LNCaP clone FGC (cell line): Measurements from ENCODE around the gene CPA4.

Experiments
- DNase-seq: peaks from one replicate; pipeline ENCODE4 v3.0.0-alpha.2; 2011; ENCODE audit warnings: low read depth
- H3K4me3 ChIP-seq: 2 replicates; pipeline ENCODE4 v1.5.1; 2011; ENCODE audit warnings: mild to moderate bottlenecking, low read depth, low read length, control low read depth
- TF ChIP-seq, protein P1 (sequence below): IDR thresholded peaks from 2 replicates; pipeline ENCODE4 v1.5.1; 2012; ENCODE audit warnings: mild to moderate bottlenecking; ENCODE audit not compliant: control insufficient read depth, insufficient read depth; ENCODE audit errors: extremely low read depth

The CPA4 gene

DNA sequence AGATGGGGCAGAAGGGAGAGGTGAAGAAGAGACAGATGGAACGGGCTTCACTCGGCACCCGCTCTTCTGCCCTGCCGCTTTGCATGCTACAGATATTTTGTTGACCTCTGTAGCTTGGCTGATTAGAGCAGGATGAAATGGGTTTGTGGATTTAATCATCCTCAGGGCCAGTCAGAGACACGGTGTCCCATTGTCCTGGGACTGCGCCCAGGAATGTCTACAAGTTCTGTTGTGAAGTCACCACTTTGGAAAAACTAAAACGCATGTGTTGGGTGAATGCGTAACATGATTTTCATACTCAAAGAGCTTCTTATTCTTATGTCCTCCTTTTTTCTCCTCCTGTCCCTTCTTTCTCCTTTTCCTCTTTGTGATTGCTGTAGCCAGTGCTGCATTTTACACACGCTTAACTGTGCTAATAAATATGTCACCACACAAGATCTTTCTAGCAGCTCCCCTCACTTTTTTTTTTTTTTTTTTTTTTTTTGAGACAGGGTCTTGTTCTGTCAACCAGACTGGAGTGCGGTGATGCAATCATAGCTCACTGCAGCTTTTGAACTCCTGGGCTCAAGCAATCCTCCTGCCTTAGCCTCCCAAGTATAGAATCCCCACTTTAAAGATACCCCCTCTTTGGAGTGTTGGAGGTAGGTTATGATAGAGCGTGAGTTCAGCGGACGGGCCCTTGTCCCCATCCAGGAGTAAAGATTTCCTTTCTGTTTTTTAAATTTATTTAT is 3.4 kb downstream of the CPA4 start:
- TF ChIP-seq, protein P1, sequence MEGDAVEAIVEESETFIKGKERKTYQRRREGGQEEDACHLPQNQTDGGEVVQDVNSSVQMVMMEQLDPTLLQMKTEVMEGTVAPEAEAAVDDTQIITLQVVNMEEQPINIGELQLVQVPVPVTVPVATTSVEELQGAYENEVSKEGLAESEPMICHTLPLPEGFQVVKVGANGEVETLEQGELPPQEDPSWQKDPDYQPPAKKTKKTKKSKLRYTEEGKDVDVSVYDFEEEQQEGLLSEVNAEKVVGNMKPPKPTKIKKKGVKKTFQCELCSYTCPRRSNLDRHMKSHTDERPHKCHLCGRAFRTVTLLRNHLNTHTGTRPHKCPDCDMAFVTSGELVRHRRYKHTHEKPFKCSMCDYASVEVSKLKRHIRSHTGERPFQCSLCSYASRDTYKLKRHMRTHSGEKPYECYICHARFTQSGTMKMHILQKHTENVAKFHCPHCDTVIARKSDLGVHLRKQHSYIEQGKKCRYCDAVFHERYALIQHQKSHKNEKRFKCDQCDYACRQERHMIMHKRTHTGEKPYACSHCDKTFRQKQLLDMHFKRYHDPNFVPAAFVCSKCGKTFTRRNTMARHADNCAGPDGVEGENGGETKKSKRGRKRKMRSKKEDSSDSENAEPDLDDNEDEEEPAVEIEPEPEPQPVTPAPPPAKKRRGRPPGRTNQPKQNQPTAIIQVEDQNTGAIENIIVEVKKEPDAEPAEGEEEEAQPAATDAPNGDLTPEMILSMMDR = no peak
- H3K4me3 ChIP-seq = no peak overlapping the region
- no peak for DNase-seq

DNA sequence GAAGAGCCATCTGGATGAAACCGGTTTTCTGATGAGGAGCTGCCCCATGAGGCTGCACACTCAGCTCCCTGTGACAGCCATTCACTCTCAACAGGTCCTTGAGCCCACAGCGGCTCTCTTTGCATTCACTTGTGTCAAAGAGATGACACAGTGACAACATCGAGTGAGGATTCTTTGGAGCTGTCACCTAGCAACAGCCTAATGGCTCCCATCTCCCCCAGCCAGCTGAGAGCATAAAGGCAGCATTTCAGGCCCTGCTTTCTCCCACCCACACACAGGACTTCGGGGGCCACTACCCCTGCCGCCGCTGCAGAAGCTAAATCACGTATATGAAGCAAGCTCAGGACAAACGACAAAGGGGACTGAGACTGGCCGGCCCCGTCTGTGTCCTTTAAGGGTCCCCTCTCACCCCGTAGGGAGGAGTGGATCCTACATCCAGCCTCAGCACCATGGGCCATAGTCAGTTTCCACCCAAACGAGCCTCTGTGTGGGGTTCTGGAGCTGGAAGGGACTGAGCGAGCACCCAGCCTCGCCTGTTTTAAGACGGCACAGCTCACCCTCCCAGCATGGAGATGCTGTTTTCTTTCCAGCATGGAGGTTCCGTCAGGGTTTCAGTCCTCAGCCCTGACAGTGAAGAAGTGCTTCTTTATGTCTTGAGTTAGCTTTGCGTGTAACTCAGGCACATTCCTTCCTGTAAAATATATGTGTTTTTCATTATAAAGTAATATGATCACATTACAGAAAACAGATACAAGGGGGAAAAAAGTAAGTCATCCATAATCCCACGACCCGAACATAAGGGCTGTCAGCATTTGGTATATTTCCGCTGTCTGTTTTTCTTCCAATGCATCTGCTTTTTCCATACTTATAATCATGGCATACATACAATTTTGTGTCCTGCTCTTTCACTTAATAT is 4.9 kb downstream of the CPA4 start:
- DNase-seq = no peak
- H3K4me3 ChIP-seq = no peak overlapping the region
- TF ChIP-seq, protein P1 = no peak

DNA sequence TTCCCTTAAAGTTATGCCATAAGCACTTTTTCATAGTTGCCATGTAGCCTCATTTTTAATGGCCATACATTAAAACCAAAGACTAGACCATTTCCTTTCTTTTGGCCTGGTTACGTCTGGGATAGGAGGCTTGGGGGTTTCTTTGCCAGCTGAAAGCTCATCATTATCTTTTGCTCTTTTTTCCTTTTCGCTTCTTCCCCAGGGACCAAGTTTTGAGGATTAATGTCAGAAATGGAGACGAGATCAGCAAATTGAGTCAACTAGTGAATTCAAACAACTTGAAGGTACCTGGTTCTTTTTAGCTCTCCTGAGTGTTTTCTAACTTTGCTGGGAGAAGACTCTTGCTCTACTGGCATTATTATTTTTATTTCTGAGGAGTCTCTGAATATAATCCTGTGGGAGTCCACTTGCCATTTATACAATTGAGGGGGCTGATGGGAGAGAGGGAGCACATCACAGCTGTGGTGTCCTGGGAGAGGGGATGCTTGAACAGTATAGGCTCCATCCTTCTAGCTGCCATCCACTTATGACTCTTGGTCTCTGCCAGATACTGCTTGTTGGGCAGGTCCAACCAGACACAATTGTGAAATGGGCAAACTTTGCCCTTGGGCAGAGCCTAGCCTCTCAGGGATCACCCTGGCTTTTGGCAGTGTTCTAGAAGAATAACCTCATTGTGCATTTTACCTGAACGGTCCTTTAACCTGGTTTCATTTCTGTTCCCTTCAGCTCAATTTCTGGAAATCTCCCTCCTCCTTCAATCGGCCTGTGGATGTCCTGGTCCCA is 5.8 kb downstream of the CPA4 start:
- TF ChIP-seq, protein P1 = no peak
- no peak for DNase-seq
- no peak overlapping the region for H3K4me3 ChIP-seq

DNA sequence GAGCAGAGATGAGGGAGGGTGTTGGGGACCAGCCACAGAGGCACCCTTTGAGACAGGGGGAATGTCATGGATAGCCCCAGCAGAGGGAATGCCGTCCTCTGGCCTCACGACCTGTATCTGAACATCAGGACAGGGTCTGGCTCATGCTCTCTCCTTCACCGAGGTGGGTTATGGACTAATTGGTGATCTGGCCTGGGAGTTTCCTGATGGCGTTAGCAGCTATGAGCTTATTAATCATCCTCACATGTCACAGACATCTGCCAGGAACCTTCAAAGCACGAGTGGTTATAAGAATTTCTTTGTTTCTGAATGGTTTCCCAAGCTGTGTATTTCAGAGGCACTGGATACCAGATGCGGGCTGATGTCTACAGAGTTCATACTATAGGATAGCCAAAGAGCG is 6.9 kb downstream of the CPA4 start:
- no peak overlapping the region for H3K4me3 ChIP-seq
- TF ChIP-seq, protein P1 = no peak
- DNase-seq = no peak

DNA sequence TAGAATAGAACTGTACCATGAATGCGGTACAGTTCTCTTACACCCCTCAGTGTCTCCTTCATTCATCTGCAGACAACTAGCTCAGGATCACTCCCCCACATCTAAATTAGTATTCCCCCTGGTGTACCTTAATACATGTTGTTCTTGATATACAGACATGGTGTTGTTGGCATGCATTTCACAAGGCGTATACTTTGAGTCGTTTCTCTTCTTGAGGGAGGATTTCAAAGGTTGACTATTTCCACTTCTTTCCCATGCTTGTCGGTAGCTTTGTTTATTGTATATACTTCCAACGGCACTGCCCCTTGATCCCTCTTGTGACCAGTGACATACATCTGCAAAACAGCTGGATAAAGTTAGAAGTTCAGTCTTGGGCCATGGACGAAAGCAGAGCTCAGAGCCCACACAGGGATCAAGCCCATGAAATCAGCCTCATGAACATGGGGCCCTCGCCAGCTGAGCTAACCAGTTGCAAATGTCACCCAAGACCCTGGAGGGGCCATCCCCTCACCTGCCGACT is 8.6 kb downstream of the CPA4 start:
- DNase-seq = no peak
- no peak overlapping the region for H3K4me3 ChIP-seq
- TF ChIP-seq, protein P1 = no peak

DNA sequence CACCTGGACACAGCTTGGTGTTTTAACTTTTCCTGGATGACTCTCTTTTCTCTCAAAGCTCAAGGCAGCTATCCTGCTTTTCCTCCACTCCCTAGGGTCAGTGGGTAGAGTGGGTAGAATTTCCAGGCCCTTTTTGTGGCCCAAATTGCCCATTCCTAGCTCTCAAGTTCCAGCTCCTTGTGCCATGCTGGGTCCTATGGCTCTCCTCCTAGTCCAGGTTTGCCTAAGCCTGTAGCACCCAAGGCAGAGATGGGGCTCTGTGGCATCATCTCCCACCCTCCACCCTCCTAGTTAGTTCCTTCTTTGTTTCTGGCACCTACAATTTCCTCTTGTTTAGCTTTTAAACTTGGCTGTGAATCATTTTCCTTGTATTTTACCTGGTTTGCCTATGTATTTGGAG is 9.7 kb downstream of the CPA4 start:
- TF ChIP-seq, protein P1 = no peak
- no peak overlapping the region for H3K4me3 ChIP-seq
- no peak for DNase-seq
